WTC11 (cell line): Measurements from ENCODE around the gene PABPN1L. TPM values are rescaled to one million over a fixed set of nuclear protein-coding genes. Genes with fewer than 3 reads are reported as not detected.

Experiments
- ATAC-seq: fragments of 200-7000 bp; cut with Tn5 transposase; 2 replicates; pipeline ENCODE4 v1.10.0; 2021; ENCODE audit warnings: mild to moderate bottlenecking, moderate library complexity
- CTCF ChIA-PET: fragments of 300-600 bp; sonication (Branson Sonifier 250); formaldehyde crosslinking; loops from one replicate; lab custom pipeline; 2021; ENCODE audit warnings: antibody characterized with exemption; lab: Charles Lee
- POLR2A ChIA-PET: fragments of 350-600 bp; sonication (Branson Sonifier 250); formaldehyde crosslinking; loops from one replicate; lab custom pipeline; 2021; ENCODE audit warnings: antibody characterized with exemption; lab: Charles Lee
- DNase-seq: peaks from one replicate; pipeline ENCODE4 v3.0.0; 2021; ENCODE audit warnings: low spot score
- H3K27ac Mint-ChIP-seq: 2 replicates; pipeline ENCODE4 v1.8.0; 2021; ENCODE audit warnings: mixed read lengths
- H3K27me3 Mint-ChIP-seq: 2 replicates; pipeline ENCODE4 v1.8.0; 2021; ENCODE audit warnings: low read depth, mild to moderate bottlenecking, moderate library complexity, mixed read lengths
- H3K36me3 Mint-ChIP-seq: 2 replicates; pipeline ENCODE4 v1.8.0; 2021; ENCODE audit warnings: mixed read lengths
- H3K4me1 Mint-ChIP-seq: 2 replicates; pipeline ENCODE4 v1.8.0; 2022; ENCODE audit warnings: mixed read lengths
- H3K4me3 Mint-ChIP-seq: 2 replicates; pipeline ENCODE4 v1.8.0; 2021; ENCODE audit warnings: mild to moderate bottlenecking, moderate library complexity, mixed read lengths
- H3K9me3 Mint-ChIP-seq: 2 replicates; pipeline ENCODE4 v1.8.0; 2021; ENCODE audit warnings: mixed read lengths
- ARID4B ChIP-seq: sonication (generic); formaldehyde crosslinking; IDR thresholded peaks from 2 replicates; pipeline ENCODE4 v1.8.0; 2023; ENCODE audit warnings: missing genetic modification reagents, mild to moderate bottlenecking, borderline replicate concordance
- ATF1 ChIP-seq: sonication (generic); formaldehyde crosslinking; IDR thresholded peaks from 2 replicates; pipeline ENCODE4 v1.8.1; 2023; ENCODE audit warnings: mild to moderate bottlenecking, moderate library complexity, missing genetic modification reagents
- EMX1 ChIP-seq: fragments of 250-450 bp; sonication (Bioruptor Pico); IDR thresholded peaks from 2 replicates; pipeline ENCODE4 v1.8.0; 2021; ENCODE audit warnings: mild to moderate bottlenecking
- FOXP1 ChIP-seq: sonication (generic); formaldehyde crosslinking; IDR thresholded peaks from 2 replicates; pipeline ENCODE4 v1.8.0; 2022; ENCODE audit warnings: missing genetic modification reagents, mild to moderate bottlenecking, moderate library complexity, borderline replicate concordance
- MAX ChIP-seq: sonication (generic); formaldehyde crosslinking; IDR thresholded peaks from 2 replicates; pipeline ENCODE4 v1.8.0; 2022; ENCODE audit warnings: mild to moderate bottlenecking, missing genetic modification reagents
- MLX ChIP-seq: sonication (generic); formaldehyde crosslinking; IDR thresholded peaks from 2 replicates; pipeline ENCODE4 v1.8.1; 2023; ENCODE audit warnings: mild to moderate bottlenecking, missing genetic modification reagents, moderate library complexity
- MXD4 ChIP-seq: fragments of 250-450 bp; sonication (Bioruptor Pico); IDR thresholded peaks from 2 replicates; pipeline ENCODE4 v1.8.0; 2021; ENCODE audit warnings: mild to moderate bottlenecking, moderate library complexity, borderline replicate concordance
- NFYB ChIP-seq: sonication (generic); formaldehyde crosslinking; conservative IDR thresholded peaks from 2 replicates; pipeline ENCODE4 v1.8.0; 2022; ENCODE audit warnings: low read depth, missing genetic modification reagents
- RORB ChIP-seq: fragments of 250-450 bp; sonication (Bioruptor Pico); IDR thresholded peaks from 2 replicates; pipeline ENCODE4 v1.9.0; 2021; ENCODE audit warnings: mild to moderate bottlenecking
- TCF7 ChIP-seq: sonication (generic); formaldehyde crosslinking; IDR thresholded peaks from 2 replicates; pipeline ENCODE4 v1.8.0; 2022; ENCODE audit warnings: mild to moderate bottlenecking, low read depth, missing genetic modification reagents, moderate library complexity
- ZMAT4 ChIP-seq: fragments of 250-450 bp; sonication (Bioruptor Pico); IDR thresholded peaks from 2 replicates; pipeline ENCODE4 v1.9.0; 2021; ENCODE audit warnings: mild to moderate bottlenecking
- ZNF232 ChIP-seq: sonication (generic); formaldehyde crosslinking; IDR thresholded peaks from 2 replicates; pipeline ENCODE4 v1.8.0; 2022; ENCODE audit warnings: mild to moderate bottlenecking, missing genetic modification reagents
- ZNF281 ChIP-seq: sonication (generic); formaldehyde crosslinking; IDR thresholded peaks from 2 replicates; pipeline ENCODE4 v1.8.0; 2023; ENCODE audit warnings: mild to moderate bottlenecking, missing genetic modification reagents
- ZNF423 ChIP-seq: fragments of 250-450 bp; sonication (Bioruptor Pico); IDR thresholded peaks from 2 replicates; pipeline ENCODE4 v2.1.2; 2022; ENCODE audit warnings: mild to moderate bottlenecking, moderate library complexity
- total RNA-seq: library from RNA; stranded (reverse); gene quantifications from 3 replicates; pipeline ENCODE4 v1.2.3, GENCODE V29; 2021
- TF ChIP-seq, protein P1 (sequence below): sonication (generic); formaldehyde crosslinking; IDR thresholded peaks from 2 replicates; pipeline ENCODE4 v1.8.1; 2023; ENCODE audit warnings: mild to moderate bottlenecking, missing genetic modification reagents, moderate library complexity
- TF ChIP-seq, protein P2 (sequence below): sonication (generic); formaldehyde crosslinking; IDR thresholded peaks from 2 replicates; pipeline ENCODE4 v1.8.0; 2023; ENCODE audit warnings: missing genetic modification reagents

Gene PABPN1L
- total RNA-seq, 1 experiment from 2014 or later: not detected

DNA sequence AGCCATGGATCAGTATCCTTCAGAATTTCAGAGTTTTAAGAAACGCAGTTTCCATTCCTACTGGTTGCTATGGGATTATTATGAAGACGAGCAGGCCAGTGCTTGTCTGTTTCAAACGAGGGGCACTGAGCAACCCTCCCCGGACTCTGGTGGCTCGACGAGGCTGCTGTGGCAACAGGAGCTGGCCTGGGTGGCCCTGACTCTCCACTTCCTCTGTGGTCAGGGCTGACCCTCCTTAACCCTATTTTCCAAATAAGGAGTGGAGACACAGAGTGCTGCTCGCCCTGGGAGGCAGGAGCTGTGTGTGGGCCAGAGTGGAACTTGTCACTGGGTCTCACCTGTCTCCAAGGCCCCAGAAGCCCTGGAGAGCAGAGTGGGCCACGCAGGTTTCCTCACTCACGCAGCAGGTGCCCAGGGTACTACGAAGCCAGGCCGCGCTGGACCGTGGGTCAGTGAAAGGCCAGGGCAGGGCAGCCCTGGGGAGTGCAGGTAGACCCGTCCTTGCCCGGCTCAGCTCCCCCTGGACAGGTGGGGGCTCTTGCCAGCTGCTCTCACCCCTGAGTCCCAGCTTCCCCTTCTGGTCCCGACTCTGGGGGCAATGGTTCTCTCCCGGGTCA is 13.0 kb downstream of the PABPN1L start (continued):
- TF ChIP-seq ARID4B: no peak
- no peak for TF ChIP-seq MAX
- no peak for TF ChIP-seq TCF7 (CRISPR knock-in tag)
- TF ChIP-seq FOXP1 (CRISPR knock-in tag): no peak
- TF ChIP-seq, all 79 proteins: peak for 0

GRCh38 chr16:88851616-88852015 is 14.8 kb downstream of the PABPN1L start:
- CTCF ChIA-PET: interaction anchor here (2.8 kb wide), 1 partner anchor 114 kb away, joined by 10 read pairs; no protein-coding TSS in a partner anchor

More at GRCh38 chr16:88851616-88852015, 14.8 kb downstream of the PABPN1L start:
- H3K4me1 Mint-ChIP-seq: peaks cover 12% of the 10 kb centered on the region
- ATAC-seq (no peak), DNase-seq (no peak)
- no peak overlapping the region for H3K27ac Mint-ChIP-seq
- H3K27me3 Mint-ChIP-seq: no peaks in the 10 kb centered on the region
- H3K36me3 Mint-ChIP-seq: peaks cover 15% of the 10 kb centered on the region
- H3K9me3 Mint-ChIP-seq: no peaks in the 10 kb centered on the region; the same call in 1 of the 2 replicates
- no peak overlapping the region for H3K4me3 Mint-ChIP-seq
- TF ChIP-seq ATF1 (CRISPR knock-in tag) (no peak), ZNF232 (CRISPR knock-in tag) (no peak), RORB (CRISPR knock-in tag) (no peak), ZNF281 (CRISPR knock-in tag) (no peak), ZNF423 (CRISPR knock-in tag) (no peak), NFYB (no peak), MXD4 (CRISPR knock-in tag) (no peak), EMX1 (no peak), MLX (CRISPR knock-in tag) (no peak), ZMAT4 (CRISPR knock-in tag) (no peak), ARID4B (no peak)
- TF ChIP-seq, protein P1, sequence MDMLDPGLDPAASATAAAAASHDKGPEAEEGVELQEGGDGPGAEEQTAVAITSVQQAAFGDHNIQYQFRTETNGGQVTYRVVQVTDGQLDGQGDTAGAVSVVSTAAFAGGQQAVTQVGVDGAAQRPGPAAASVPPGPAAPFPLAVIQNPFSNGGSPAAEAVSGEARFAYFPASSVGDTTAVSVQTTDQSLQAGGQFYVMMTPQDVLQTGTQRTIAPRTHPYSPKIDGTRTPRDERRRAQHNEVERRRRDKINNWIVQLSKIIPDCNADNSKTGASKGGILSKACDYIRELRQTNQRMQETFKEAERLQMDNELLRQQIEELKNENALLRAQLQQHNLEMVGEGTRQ (CRISPR knock-in tag): no peak
- TF ChIP-seq, protein P2, sequence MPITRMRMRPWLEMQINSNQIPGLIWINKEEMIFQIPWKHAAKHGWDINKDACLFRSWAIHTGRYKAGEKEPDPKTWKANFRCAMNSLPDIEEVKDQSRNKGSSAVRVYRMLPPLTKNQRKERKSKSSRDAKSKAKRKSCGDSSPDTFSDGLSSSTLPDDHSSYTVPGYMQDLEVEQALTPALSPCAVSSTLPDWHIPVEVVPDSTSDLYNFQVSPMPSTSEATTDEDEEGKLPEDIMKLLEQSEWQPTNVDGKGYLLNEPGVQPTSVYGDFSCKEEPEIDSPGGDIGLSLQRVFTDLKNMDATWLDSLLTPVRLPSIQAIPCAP (CRISPR knock-in tag): no peak
- POLR2A ChIA-PET: no interaction called here
